Testis (tissue), 3 donors: ENCODE results near the gene B3GAT1. TPM values are rescaled to one million over a fixed set of nuclear protein-coding genes. Genes with fewer than 3 reads are reported as not detected.

Source experiments
- DNase-seq: peaks from one replicate; pipeline ENCODE4 v3.0.0-alpha.2; 2019
- H3K27ac ChIP-seq, 2 donors: fragments of 200-600 bp; sonication (generic); one replicate each; pipeline ENCODE4 v1.5.1; 2019
- H3K27me3 ChIP-seq: fragments of 200-600 bp; sonication (generic); one replicate; pipeline ENCODE4 v1.5.1; 2019
- H3K36me3 ChIP-seq: fragments of 200-600 bp; sonication (generic); one replicate; pipeline ENCODE4 v1.5.1; 2017; ENCODE audit warnings: low read depth; ENCODE audit errors: missing control alignments
- H3K4me1 ChIP-seq: fragments of 200-600 bp; sonication (generic); one replicate; pipeline ENCODE4 v1.5.1; 2019
- H3K4me3 ChIP-seq, 2 donors: fragments of 200-600 bp; sonication (generic); one replicate each; pipeline ENCODE4 v1.5.1; 2017 to 2019
- H3K9me3 ChIP-seq: fragments of 200-600 bp; sonication (generic); one replicate; pipeline ENCODE4 v1.5.1; 2017
- POLR2A ChIP-seq: fragments of 450-650 bp; IDR thresholded peaks from one replicate; pipeline ENCODE4 v1.6.1; 2017; ENCODE audit warnings: antibody characterized with exemption, mild to moderate bottlenecking, moderate library complexity
- WGBS, 2 donors: methylation state at CpG; one replicate each; pipeline ENCODE4 v1.1.5; 2018; 5-methylcytosine and 5-hydroxymethylcytosine counted together
- intact Hi-C: fragments of 100-400 bp; cut with DNase I; formaldehyde crosslinking; loops from one replicate; pipeline ENCODE4 v1.15.1; 2023; ENCODE audit warnings: low total_unique reads
- polyA plus RNA-seq: library from polyadenylated mRNA; stranded (reverse); fragments of 350-450 nt; fragmentation: Illumina TruSeq; extraction: RNeasy Lipid Tissue Mini Kit (QIAGEN cat#74804); gene quantifications from one replicate; pipeline ENCODE4 v1.2.3, GENCODE V29; 2014; ENCODE audit warnings: low read depth, low replicate concordance; ENCODE audit not compliant: insufficient read depth
- total RNA-seq, 2 donors: library from RNA; depleted of rRNA; stranded (reverse); fragments of >200 nt; gene quantifications; one replicate each; pipeline ENCODE4 v1.2.3, GENCODE V29; 2016
- TF ChIP-seq, protein P1 (sequence below), 3 experiments: fragments of 450-650 bp in 2 of 3; fragments of 200-600 bp in 1 of 3; sonication (generic) in 1 of 3; IDR thresholded peaks; one replicate each; pipeline ENCODE4 v1.5.1; 2016 to 2019; ENCODE audit warnings: antibody characterized with exemption in 3 of 3, mild to moderate bottlenecking in 2 of 3, moderate library complexity in 1 of 3

B3GAT1 gene
- total and polyA plus RNA-seq, 3 donors from 2014 or later = 2.7 to 4.3 (median 3.0) TPM

DNA sequence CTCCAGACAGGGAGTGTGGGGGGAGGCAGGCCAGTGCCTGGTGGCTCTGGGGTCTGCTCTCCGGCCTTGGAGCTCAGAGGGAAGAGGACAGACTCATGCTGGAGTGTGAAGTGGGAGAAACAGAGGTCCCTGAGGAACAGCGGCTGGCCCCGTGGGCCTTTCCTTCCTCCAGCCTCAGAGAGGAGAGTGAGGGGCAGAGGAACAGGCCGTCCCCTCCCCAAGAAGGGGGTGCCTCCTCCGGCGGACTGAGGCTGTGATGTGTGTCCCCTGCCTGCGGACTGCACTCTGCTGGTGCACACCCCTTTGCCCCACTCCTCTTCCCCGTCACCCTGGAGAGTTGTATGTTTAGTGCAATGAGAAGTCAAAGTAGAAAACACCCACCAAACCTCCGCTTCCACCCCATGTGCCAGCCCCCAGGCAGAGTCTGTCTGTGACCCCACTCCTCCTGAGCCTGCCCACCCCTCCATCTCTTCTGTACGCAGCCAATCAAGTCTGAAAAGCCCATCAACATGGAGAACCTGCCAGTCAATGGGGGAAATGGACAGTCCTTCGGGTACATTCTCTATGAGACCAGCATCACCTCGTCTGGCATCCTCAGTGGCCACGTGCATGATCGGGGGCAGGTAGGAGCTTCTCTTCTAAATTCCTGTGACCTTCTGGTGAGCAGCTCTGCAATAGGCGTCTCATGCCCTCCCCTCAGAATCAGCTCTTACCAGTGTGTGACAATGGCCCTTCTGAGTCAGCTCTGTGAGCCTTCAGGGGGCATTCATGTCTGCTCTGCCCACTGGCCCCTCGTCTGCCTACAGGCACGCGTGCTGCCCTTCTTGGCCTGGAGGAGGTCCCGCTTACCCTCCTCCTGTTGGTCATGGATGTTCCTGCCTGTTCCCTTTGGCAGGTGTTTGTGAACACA lies 41.3 kb downstream of the B3GAT1 start:
- Histone ChIP-seq H3K27me3 (no peaks in the 10 kb centered on the region), H3K9me3 (no peaks in the 10 kb centered on the region), H3K4me3 (no peak overlapping the region), H3K27ac (no peak overlapping the region), H3K4me1 (no peaks in the 10 kb centered on the region), H3K36me3 (no peaks in the 10 kb centered on the region)
- no peak for DNase-seq
- WGBS, 2 donors = 84 to 88% methylated on average over 18 to 19 of the region's 19 CpGs
- TF ChIP-seq POLR2A = no peak
- TF ChIP-seq, protein P1, sequence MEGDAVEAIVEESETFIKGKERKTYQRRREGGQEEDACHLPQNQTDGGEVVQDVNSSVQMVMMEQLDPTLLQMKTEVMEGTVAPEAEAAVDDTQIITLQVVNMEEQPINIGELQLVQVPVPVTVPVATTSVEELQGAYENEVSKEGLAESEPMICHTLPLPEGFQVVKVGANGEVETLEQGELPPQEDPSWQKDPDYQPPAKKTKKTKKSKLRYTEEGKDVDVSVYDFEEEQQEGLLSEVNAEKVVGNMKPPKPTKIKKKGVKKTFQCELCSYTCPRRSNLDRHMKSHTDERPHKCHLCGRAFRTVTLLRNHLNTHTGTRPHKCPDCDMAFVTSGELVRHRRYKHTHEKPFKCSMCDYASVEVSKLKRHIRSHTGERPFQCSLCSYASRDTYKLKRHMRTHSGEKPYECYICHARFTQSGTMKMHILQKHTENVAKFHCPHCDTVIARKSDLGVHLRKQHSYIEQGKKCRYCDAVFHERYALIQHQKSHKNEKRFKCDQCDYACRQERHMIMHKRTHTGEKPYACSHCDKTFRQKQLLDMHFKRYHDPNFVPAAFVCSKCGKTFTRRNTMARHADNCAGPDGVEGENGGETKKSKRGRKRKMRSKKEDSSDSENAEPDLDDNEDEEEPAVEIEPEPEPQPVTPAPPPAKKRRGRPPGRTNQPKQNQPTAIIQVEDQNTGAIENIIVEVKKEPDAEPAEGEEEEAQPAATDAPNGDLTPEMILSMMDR (IDR thresholded peaks at IDR 0.05) = no peak
- intact Hi-C loops = no loop called here

DNA sequence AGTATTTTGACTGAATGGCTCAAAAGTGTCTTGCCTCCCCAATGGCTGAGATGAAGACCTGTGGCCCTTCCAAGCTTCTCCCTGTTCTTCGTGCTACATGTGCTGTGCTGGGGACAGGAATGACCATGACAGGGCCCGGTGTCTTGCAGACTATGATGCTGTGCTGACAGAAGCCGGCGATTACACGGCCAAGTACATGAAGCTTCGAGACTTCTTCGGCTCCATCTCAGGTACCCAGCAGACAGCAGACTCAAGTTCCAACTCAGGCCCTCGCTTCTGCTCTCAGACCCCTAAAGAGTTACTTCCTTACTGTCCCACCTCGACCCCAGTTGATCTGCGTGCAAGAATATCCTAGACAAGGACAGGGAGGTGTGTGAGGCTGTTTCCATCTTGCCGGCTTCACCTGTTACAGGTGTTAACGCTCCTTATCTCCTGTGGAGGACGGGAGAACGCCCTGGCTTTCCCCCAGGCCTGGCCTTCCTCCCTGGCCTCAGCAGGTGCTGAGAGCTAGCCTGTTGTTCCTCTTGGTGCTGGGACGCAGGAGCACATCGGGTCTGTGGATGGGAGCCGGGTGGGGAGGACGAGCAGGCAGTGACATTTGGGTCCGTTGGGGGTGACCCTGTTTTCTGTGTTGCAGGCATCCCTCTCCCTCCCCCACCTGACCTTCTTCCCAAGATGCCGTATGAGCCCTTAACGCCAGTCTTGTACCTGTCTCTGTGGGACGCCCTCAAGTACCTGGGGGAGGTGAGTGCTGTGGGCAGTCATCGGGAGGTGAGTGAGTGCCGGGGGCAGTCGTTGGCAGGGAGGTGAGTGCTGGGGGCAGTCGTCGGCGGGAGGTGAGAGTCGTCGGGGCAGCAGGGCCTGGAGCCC lies 42.2 kb downstream of the B3GAT1 start:
- 85 to 89% methylated on average over 28 to 30 of the region's 30 CpGs for WGBS, 2 donors
- Histone ChIP-seq H3K27me3 (no peaks in the 10 kb centered on the region), H3K4me1 (no peaks in the 10 kb centered on the region), H3K4me3 (no peak overlapping the region), H3K9me3 (no peaks in the 10 kb centered on the region), H3K36me3 (no peaks in the 10 kb centered on the region), H3K27ac (no peak overlapping the region)
- no peak for DNase-seq
- TF ChIP-seq POLR2A = no peak
- TF ChIP-seq, protein P1 (IDR thresholded peaks at IDR 0.05) = no peak
- intact Hi-C loops = no loop called here

DNA sequence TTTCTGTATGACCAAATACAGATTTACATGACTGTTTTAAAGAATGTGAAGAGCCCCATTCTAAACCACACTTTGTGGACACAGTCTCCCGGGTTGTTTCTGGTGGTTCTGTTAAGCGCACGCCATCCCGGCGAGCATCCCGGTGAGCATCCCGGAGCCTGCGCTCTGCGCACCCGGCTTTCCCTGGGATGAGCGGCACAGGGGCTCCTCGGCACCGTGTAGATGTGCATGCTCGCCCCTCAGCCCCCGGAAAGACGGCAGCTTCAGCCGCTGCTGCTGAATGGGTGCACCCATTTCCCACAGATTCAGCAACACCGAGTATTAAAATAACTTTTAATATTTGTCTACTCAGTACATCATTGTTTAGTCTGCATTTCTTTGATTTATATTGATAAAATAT lies 44.3 kb downstream of the B3GAT1 start:
- 89 to 92% methylated on average over 18 of the region's 18 CpGs for WGBS, 2 donors
- no peak overlapping the region for H3K27ac ChIP-seq
- no peaks in the 10 kb centered on the region for H3K9me3 ChIP-seq
- DNase-seq = no peak
- H3K4me1 ChIP-seq = no peaks in the 10 kb centered on the region
- no peaks in the 10 kb centered on the region for H3K36me3 ChIP-seq
- intact Hi-C loops = no loop called here
- no peak overlapping the region for H3K4me3 ChIP-seq
- H3K27me3 ChIP-seq = no peaks in the 10 kb centered on the region
- no peak for TF ChIP-seq POLR2A
- TF ChIP-seq, protein P1 (IDR thresholded peaks at IDR 0.05) = no peak

DNA sequence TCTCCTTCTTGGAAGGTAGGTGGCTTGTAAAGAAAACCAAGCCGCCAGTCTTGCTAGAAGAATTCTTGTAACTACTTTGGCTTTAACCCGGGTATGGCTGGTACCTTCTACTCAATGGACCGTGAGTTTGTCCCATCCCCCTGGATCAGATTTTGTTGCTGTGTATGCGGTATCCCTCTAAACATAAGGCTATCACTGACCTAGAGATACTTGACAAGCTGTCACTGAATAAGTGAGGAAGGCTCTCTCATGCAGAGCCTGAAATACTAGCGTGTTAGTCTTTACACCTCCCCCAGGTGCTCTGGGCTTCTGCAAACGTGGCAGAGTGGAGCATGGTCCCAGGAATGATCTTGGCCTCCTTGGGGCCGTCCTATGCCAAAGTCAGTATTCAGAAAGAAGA lies 45.8 kb downstream of the B3GAT1 start:
- Histone ChIP-seq H3K27ac (no peak overlapping the region), H3K27me3 (no peaks in the 10 kb centered on the region), H3K9me3 (no peaks in the 10 kb centered on the region), H3K4me1 (no peaks in the 10 kb centered on the region), H3K36me3 (no peaks in the 10 kb centered on the region), H3K4me3 (no peak overlapping the region)
- TF ChIP-seq POLR2A = no peak
- TF ChIP-seq, protein P1 (IDR thresholded peaks at IDR 0.05) = no peak
- DNase-seq = no peak
- intact Hi-C loops = no loop called here
- WGBS, 2 donors = 70 to 76% methylated on average over 7 of the region's 7 CpGs
